GM19023 (cell line): ENCODE results near the gene KIAA1328.

Experiments
- ATAC-seq: cut with Tn5 transposase; IDR thresholded peaks from one replicate; pipeline ENCODE4 v1.9.1; 2021; ENCODE audit warnings: mild to moderate bottlenecking, moderate library complexity; ENCODE audit not compliant: unreplicated experiment

The KIAA1328 gene

DNA sequence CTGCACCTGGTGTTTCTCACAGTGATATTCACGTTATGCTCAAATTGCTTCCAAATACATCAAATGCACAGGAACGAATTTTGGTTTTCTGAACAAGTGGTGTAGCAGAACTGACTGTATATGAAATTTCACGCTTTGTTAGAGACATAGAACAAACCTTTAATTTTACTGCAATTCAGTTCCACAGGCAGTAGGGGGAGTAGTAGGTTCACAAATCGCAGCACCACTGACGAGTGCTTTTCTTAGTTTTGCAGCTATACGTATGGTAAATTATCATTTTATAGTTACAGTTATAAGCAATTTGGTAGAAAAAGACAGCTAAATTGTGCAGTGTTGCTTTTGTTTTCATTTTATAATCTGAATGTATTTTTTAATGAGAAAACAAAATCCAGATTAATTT is 113.3 kb downstream of the KIAA1328 start:
- no peak for ATAC-seq

DNA sequence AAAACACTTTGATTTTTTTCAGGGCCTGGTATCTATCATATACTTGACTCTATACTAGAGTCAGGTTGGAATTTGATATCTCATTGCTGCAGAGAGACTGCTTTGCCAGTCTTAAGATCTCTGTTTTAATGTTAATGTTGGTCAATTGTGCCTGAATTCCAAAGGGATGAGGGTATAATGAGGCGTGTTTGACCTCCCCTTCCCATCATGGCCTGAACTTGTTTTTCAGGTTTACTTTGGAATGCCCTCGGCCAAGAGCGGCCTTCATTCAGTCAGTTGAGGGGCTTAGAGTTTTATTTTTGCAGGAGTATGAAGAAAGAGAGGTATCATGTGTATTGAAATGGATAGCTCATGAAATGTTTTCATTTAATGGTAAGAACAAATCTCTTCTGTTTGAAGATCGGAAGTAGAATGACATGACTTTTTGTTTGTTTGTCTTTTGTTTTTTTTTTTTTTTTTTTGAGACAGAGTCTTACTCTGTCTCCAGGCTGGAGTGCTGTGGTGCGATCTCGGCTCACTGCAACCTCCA is 119.0 kb downstream of the KIAA1328 start:
- no peak for ATAC-seq

DNA sequence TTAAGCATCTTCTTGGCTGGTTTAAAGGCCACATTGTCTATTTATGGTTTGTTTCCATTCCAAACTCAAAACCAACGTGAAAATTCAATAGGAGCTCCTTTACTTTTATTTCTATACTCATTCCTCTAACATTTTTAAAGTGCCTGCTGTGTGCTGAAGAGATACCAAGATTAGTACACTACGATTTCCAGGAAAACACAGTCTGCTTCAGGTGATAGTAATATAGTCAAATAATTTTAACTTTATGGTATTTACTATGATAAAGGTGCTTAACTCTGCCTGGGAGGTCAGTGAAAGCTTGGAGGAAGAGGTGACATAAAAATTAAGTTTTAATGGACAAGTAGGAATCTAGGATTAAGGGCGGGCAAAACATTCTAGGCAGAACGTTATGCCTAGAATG is 121.4 kb downstream of the KIAA1328 start:
- no peak for ATAC-seq

DNA sequence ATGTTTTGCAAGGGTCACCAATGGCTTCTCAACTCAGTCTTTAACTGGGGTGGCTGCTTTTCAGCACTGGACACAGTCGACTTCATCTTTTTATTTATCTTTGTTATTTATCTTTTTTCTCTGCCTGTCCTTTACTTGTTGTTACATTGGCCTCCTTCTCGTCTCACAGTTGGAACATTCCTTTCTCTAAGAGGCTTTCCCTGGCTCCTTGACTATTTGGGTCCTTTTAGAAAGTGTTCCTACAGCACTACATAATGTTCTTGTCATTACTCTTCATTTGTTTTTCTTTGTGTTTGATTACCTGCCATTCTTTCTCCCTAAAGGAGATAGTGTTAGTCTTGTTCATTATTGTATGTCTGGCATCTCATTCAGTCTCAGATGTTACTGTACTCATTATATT is 122.0 kb downstream of the KIAA1328 start:
- no peak for ATAC-seq

DNA sequence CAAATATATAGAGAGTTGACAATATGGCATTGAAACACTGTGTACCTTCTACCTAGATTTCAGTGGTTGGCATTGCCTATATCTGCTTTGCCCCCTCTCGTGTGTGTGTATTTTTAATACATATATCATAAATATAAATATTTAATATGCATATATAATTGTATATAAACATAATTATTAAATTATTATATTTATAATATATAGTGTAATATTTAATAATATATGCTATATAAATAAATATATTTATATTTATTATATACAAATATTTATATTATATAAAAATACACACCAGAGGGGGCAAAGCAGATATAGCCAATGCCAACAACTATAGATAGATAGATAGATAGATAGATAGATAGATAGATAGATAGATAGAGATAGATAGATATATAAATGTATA is 124.1 kb downstream of the KIAA1328 start:
- ATAC-seq = no peak

DNA sequence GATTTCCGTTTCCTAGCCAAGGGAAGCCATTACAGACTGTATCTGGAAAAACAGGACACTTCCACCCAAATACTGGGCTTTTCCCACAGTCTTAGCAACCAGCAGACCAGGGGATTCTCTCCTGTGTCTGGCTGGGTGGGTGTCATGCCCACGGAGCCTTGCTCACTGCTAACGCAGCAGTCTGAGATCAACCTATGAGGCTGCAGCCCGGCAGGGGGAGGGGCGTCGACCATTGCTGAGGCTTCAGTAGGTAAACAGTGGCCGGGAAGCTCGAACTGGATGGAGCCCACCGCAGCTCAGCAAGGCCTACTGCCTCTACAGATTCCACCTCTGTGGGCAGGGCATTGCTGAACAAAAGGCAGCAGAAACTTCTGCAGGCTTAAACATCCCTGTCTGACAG is 131.1 kb downstream of the KIAA1328 start:
- no peak for ATAC-seq

DNA sequence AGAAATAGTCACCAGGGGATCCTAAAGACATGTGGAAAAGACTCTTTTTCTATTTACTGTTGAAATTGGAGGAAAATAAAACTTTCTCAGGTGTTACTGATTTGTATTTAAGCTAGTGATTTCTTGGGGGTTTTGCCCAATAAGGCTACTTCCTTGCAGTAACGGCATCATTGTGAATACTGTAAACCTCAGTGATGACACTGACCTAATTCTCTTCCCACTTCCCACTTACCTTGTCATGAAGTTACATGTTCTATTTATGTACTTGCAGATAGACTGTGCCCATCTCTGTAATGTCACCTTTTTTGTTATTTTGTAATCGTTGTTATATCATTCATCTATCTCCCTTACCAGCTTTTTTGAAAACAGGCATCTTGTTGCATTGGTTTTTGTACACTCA is 134.5 kb downstream of the KIAA1328 start:
- no peak for ATAC-seq

DNA sequence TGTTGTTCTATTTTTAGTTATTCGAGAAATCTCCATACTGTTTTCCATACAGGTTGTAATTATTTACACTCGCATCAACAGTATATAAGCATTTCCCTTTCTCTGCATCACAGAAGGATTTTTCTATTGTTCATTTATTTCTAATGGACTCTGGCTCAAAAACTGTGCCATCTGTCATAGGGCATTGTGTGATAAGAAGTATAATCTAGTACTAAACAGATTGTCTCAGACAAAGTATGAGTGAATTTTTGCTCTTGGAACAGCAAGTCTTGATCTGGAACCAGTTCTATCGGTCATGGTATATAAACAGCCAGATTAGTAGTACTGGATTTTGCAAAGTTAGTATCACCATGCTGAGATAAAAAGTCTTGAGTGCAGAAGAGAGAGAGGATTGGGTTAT is 145.8 kb downstream of the KIAA1328 start:
- ATAC-seq = no peak

DNA sequence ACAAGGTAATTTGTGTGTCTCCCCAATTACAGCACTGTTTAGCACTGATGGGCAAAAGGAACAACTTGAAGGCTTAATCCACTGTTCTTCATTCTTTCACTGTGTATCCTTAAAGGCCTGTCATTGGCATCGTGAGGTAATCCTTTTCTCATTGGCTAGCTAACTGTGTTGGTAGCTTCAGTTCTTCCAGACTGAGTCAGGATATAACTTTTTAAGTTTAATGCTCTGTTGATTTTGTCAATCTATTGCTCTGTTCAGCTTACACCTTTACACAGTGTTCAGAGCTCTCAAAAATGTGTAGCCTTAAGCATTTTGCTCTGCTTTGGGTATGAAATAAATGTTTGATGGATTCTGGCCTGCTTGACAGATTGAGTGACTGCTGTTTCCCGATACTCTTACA is 148.2 kb downstream of the KIAA1328 start:
- no peak for ATAC-seq

DNA sequence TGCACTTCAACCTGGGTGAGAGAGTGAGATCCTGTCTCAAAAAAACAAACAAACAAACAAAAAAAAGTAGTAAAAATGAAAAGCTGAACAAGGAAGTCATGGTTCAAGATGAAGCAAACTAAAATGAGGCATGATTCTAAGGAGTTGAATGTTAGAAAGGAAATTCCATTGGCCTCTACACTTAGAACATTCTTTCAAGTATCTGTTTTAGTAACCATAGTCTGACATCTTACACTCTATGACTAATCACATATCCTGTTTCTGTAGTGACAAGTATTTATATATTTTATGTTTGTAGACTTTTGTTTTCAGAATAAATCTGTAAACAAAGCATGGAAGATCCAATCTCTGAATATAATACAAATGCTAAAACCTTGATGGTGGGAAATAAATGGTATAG is 164.1 kb downstream of the KIAA1328 start:
- ATAC-seq = no peak

DNA sequence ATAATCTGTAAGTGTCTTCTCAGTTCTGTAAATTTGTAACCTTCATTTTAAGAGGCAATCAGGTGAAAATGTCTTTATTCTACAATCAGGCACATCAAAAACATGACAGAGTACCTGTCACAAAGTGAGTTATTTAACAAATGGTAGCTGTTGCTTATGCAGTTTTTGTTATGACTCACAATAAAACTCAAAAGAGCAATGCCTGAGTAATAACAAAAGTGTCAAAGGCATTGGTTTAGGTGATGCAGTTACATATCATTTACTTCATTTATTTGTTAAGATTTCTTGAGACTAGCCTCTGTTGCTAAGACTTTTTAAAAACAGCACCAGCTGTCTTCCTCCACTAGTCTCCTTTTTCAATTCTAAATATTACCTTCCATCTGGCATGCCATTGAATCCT is 177.8 kb downstream of the KIAA1328 start:
- ATAC-seq = peak; percentile 68

DNA sequence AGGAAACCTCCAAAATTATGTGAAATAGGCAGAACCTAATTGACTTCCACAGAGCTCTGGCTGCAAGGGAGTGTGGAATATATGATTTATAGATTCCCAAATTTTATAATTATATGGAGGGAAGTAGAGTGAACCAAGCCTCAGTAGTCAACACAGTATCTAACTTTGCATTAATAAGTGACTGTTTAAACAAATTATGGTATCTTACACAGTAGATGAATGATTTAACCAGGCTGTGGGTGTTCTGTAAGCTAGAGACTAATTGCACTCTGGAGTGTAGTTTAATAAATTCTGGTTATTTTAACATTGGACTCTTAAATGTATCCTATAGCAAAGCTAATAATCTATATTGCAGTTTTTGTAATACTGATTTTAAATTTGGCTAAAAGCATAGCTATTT is 183.5 kb downstream of the KIAA1328 start:
- no peak for ATAC-seq

DNA sequence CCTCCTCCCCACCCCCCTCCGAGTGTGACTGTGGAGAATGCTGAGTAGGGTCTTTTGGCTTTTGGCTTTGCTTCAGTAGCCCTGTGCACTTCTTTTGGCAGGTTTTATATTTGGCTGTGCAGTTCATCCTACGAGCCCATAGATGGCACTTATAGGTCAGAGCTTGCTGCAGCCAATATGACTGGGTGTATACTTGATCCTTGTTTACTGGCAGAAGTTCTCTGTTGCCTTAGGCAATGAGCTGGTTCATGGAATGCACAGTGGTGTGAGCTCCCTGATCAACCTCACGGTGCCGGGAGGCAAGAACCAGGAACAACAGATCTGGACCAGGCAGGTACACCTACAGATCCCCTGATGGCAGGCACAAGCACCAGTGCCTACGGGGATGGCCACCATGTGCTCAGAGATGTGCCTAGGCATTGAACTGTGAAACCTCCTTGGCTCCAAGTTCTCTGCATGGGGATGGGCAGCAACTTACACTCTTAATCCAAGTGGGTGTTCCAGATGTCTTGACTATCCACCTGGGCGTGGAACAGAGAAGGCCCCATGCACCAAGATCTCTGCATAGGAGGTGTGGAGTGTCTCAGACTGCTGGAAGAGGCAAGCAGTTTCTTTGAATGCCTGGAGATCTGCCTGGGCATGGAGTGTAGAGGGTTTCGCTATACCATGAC is 190.4 kb downstream of the KIAA1328 start:
- no peak for ATAC-seq

DNA sequence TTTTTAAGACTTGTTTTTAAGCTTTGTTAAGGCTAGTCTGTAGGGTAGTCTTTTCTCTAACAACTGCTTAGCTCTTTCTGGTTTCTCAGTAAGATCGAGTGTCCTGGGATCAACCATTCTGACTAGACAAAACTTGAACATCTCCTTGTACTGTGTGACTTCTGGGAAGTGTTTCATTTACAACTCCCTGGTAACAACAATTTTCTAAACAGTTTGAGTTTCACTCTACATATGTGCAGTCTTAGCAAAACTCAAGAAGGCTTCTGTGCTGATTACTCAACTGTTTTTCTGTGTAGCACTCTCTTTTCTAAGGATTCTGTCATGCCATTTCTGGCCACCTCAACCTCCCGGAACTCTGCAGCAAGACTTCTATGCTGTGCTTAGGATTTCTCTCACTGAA is 204.5 kb downstream of the KIAA1328 start:
- ATAC-seq = no peak

DNA sequence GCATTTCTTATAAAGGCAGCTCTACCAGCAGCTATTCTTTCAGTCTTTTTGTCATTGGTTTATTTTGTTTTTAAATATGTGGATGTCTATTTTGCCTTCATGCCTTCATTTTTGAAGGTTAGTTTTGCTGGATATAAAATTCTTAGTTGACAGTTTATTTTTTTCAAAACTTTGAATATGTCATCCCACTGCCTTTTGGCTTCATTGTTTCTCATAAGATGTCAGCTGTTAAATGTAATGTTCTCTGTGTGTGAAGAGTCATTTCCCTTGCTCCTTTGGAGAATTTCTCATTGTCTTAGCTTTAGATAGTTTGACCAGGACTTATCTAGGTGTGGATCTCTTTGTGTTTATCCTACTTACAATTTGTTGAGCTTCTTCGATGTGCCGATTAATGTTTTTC is 213.5 kb downstream of the KIAA1328 start:
- ATAC-seq = no peak

DNA sequence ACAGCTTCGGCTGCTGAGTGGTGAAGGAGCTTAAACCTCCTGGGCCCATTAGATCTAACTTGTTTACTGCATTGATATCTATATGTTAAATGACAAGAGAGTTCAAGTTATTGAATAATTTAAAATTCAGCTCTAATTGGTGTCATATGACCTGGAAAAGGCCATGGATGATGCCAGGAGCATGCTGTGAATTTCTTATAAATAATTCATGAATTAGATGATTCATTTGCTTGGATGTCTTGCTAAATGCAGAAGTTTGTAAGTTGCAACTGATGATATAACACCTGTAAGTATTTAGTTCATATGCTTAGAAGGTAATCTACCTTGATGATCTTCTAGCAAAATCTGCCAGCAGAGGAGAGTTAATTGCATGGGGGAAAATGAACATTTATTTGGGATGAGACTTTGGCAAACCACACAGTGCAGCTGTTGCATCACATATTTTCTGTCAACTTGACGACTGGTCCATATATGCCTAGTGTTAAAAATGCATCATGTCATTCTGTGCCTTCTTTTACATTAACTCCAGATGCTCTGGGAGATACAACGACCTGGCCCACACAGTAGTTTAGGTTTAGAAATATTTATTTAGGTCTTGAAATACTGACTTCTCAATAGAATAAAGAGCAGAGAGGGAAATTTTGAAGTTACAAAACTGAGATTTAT is 226.3 kb downstream of the KIAA1328 start:
- no peak for ATAC-seq

DNA sequence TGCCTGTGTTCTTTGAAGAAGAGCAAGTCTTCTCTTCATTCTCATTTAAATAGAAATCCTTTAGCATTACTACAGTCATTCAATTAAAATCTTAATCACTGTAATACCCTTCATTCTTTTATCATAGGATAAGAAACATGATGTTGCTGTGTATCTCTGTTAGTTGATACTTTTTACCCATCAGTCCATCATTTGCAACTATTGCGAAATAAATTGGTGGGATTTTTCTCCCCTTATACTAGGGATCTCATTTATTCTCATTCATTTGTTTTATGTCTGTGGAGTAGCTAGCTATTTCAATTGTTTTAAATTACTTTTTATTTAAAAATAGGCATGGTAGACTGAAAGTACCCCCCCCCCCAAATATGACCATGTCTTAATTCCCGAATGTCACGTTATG is 235.3 kb downstream of the KIAA1328 start:
- ATAC-seq = no peak

DNA sequence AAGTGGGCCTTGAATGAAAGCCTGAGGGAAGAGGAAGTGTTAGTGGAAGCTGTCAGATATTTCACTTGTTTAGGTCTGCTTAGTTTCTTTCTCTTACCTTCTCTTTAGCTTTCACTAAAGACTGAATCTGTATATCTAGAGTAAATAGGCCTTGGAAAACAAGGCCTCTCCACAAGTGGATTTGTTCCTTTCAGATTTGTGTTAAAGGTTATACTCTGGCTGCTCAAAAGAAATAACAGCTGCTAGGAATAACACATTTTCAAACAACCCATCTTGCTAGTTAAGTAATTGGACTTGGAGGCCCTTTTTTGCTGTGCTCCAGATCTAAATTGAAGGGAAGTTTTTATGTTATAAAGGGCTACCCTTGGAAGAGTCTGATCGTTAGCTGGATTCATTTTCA is 236.3 kb downstream of the KIAA1328 start:
- ATAC-seq = no peak

DNA sequence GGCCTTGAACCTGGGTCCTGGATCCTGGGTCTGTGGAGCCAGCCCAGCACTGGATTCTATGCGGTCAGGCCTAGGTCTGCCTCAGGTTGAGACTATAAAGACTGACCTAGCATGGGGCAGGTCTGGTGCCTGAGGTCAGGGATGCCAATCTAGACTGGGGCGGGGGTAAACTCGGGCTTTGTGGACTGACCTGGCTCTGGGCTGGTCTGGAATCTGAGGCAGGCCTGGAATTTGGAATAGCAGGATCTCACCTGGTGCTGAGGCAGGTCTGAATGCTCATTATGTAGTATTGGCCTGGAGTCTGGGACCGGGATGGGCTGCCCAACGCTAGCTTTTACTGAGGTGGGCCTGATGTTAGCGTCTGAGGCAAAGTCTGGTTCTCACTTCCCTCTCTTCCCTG is 256.0 kb downstream of the KIAA1328 start:
- no peak for ATAC-seq

DNA sequence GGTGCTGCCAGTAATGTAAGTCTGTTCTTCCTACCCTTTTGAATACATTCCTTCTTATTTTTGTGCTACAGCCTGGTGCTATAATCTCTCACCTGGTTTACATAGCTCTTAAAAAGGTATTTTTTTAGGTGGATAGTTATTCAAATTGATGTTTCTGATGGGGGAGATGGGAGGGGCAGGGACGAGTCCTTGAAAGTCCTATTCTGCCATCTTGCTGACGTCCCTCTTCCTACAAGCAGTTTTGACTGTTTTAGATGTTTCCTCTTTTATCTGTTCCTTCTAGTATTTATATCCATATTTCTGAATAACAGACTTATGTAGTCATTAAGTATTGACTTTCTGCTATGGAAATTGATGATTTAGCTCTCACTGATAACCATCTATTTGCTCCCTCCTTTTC is 256.4 kb downstream of the KIAA1328 start:
- no peak for ATAC-seq

DNA sequence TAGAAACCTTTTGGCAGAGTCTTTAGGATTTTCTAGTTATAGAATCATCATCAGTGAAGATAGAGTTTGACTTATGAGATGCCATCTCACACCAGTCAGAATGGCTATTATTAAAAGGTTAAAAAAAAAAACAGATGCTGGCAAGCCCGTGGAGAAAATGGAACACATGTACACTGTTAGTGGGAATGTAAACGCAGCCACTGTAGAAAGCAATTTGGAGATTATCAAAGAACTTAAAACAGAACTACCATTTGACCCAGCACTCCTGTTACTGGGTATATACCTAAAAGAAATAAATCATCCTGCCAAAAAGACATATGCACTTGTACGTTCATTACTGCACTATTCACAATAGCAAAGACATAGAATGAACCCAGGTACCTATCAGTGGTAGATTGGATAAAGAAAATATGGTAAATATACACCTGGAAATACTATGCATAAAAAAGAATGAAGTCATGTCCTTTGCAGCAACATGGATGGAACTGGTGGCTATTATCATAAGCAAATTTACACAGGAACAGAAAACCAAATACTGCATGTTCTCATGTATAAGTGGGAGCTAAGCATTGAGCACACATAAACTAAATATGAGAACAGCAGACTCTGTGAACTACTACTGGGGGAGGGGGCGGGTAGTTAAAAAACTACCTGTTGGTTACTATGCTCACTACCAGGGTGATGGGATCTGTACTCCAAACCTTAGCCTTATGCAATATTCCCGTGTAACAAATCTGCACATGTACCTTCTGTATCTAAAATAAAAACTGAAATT is 279.0 kb downstream of the KIAA1328 start:
- ATAC-seq = no peak

DNA sequence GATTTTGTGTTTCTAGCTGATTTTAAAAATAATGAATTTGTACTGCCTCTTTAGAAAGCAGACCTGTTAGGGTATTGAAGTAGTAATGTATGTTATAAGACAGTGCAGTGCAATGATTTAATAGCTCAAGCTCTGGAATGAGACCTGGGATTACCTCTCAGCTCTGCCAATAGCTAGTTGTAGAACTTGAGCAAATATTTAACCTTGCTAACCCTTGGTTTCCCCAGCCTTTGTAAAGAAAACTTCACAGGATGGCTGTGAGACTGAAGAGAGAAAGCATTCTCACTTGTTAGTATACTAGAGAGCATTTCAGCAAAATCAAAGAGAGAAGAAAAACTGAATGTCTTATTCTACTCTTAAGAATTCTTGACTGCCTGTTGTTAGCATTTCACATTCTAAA is 293.9 kb downstream of the KIAA1328 start:
- ATAC-seq = no peak
